ENCODE data around the gene E2F4. TPM values are rescaled to one million over a fixed set of nuclear protein-coding genes. Genes with fewer than 3 reads are reported as not detected.
A peak's percentile ranks its signal among the peaks of the same experiment; 100 is the strongest.

The E2F4 gene
- total and polyA plus RNA-seq, 10 of the 15 experiments (the other 5 are each of a cell fraction or from before 2014, with no cell fraction given) = 11.7 to 132 (median 95.9) TPM

GRCh38 chr16:67194260-67194659 lies 2.3 kb downstream of the E2F4 start:
- no peak overlapping the region for H2AFZ ChIP-seq (ENCODE audit: control insufficient read depth, low read depth, low read length)
- POLR2A ChIA-PET = interaction anchor here (0.6 to 4.7 kb wide), 3 partner anchors 8 to 157 kb away, joined by 3 to 22 read pairs (median 5); partner anchors contain the start of gene TMEM208
- in situ Hi-C loops (cut with MboI) (no loop called here), intact Hi-C loops (cut with micrococcal nuclease; ENCODE audit: unreplicated experiment) (no loop called here)
- FAIRE-seq (no peak), DNase-seq (ENCODE audit: low read depth, low spot score) (no peak), ATAC-seq (no peak)
- WGBS (ENCODE audit: insufficient coverage, insufficient replicate concordance, low lambda C conversion rate, missing lambda C conversion rate) = 96% methylated on average over 6 of the region's 6 CpGs
- H3K9ac ChIP-seq (ENCODE audit: control insufficient read depth, insufficient read depth, low read length) = no peak overlapping the region
- H3K4me2 ChIP-seq (ENCODE audit: control insufficient read depth, insufficient read depth) = no peak overlapping the region
- no peak for TF ChIP-seq CHD1 (IDR thresholded peaks at IDR 0.05; ENCODE audit: low read depth, low read length)
- no peak for TF ChIP-seq CEBPB (IDR thresholded peaks at IDR 0.05; ENCODE audit: borderline replicate concordance in 1 of 2, low read depth in 2 of 2, low read length in 2 of 2)
- TF ChIP-seq NR2C2 (IDR thresholded peaks at IDR 0.05; ENCODE audit: borderline replicate concordance, control insufficient read depth, insufficient read length, low read depth) = no peak
- TF ChIP-seq SPI1 (IDR thresholded peaks at IDR 0.05; ENCODE audit: borderline replicate concordance, insufficient read depth, low read depth, low read length) = no peak
- TF ChIP-seq RELA (IDR thresholded peaks at IDR 0.05; ENCODE audit: borderline replicate concordance, partially characterized antibody) = no peak
- TF ChIP-seq IRF4 (IDR thresholded peaks at IDR 0.05; ENCODE audit: low read depth, low read length) = no peak
- no peak for TF ChIP-seq ZBTB4 (CRISPR knock-in tag; IDR thresholded peaks at IDR 0.05)
- CTCF ChIA-PET = interaction anchor here (0.8 to 1.7 kb wide), 4 partner anchors 9 to 240 kb away, joined by 3 to 4 read pairs (median 4); partner anchors contain the start of genes FHOD1 and TMEM208
- peaks cover 14 to 30% of the 10 kb centered on the region in 2 experiments for H3K36me3 ChIP-seq (ENCODE audit: control insufficient read depth in 2 of 2, insufficient read depth in 2 of 2, low read length in 1 of 2)
- no TSS peak for BruUV-seq (replicated peaks)
- SMC1A ChIA-PET (ENCODE audit: uncharacterized antibody, unreplicated experiment) = no interaction called here
- H3K4me3 ChIP-seq = peak overlapping the region; percentile 99; the same call in 1 of the 2 replicates
- no peaks in the 10 kb centered on the region for H3K27me3 ChIP-seq (replicated peaks in 1 of 2; ENCODE audit: control insufficient read depth in 2 of 2, insufficient read depth in 2 of 2, low read length in 1 of 2)
- H3K79me2 ChIP-seq (ENCODE audit: control insufficient read depth, insufficient read depth, low read length) = peaks cover 23% of the 10 kb centered on the region
- peaks cover 7% of the 10 kb centered on the region for H4K20me1 ChIP-seq (ENCODE audit: control insufficient read depth, insufficient read depth)
- H3K27ac ChIP-seq (ENCODE audit: control insufficient read depth, insufficient read depth) = no peak overlapping the region
- H3K4me1 ChIP-seq (ENCODE audit: control insufficient read depth, insufficient read depth, low read length) = peaks cover 8% of the 10 kb centered on the region
- no peaks in the 10 kb centered on the region for H3K9me3 ChIP-seq (replicated peaks; ENCODE audit: control insufficient read depth, insufficient read depth, low read length)
- RAD21 ChIA-PET (ENCODE audit: unreplicated experiment) = no interaction called here
